Measurements from ENCODE around the gene EHMT1.

GRCh38 chr9:137738703-137739102 lies 119.9 kb downstream of the EHMT1 start:
- TF ChIP-seq TBP (IDR thresholded peaks at IDR 0.05; ENCODE audit: low read depth, low read length) (no peak), POLR2A (IDR thresholded peaks at IDR 0.05; ENCODE audit: control extremely low read depth in 1 of 2, low read depth in 2 of 2, low read length in 2 of 2) (no peak), CTCF (IDR thresholded peaks at IDR 0.05; ENCODE audit: control extremely low read depth in 1 of 3, insufficient read depth in 1 of 3, low read depth in 1 of 3, low read length in 3 of 3) (no peak), CHD1 (IDR thresholded peaks at IDR 0.05; ENCODE audit: low read depth, low read length) (no peak), EZH2 (IDR thresholded peaks at IDR 0.05; ENCODE audit: low read depth, low read length, severe bottlenecking) (no peak), CHD7 (IDR thresholded peaks at IDR 0.05; ENCODE audit: insufficient replicate concordance, low read length) (no peak), SIX5 (IDR thresholded peaks at IDR 0.05; ENCODE audit: low read depth, low read length) (no peak), MAFK (IDR thresholded peaks at IDR 0.05; ENCODE audit: low read depth, low read length) (no peak), SIRT6 (IDR thresholded peaks at IDR 0.05; ENCODE audit: low read length) (no peak), SRF (IDR thresholded peaks at IDR 0.05; ENCODE audit: low read depth, low read length) (no peak), RAD21 (IDR thresholded peaks at IDR 0.05 in 1 of 2, conservative IDR thresholded peaks at IDR 0.05 in 1 of 2; ENCODE audit: low read depth in 2 of 2, low read length in 2 of 2) (no peak), MAX (IDR thresholded peaks at IDR 0.05) (no peak)

All from H1 (cell line).